Measurements from ENCODE around the gene TJP1.

DNA sequence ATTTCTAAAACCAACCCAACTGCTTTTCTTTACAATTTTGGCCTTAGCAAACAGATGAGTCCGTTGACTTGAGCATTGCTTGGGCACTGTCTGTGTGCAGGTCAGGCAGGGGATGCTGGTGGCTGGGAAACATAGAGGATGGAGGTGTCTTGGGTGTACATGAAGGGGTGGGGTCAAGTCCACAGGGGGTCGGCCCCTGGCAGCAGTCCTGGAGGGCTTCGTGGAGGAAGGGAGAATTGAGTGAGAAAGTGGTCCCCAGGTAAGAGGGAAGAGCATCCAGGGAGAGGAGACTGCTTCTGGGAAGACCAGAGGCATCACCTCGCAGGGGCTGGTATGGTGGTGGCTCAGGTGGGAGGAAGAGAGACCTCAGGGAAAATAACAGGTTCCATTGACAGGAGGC is 144.8 kb downstream of the TJP1 start:
- TF ChIP-seq SP1 (IDR thresholded peaks at IDR 0.05; ENCODE audit: low read depth, low read length): no peak
- TF ChIP-seq POLR2A (IDR thresholded peaks at IDR 0.05; ENCODE audit: control extremely low read depth in 1 of 2, low read depth in 2 of 2, low read length in 2 of 2): no peak
- TF ChIP-seq FOSL1 (IDR thresholded peaks at IDR 0.05; ENCODE audit: insufficient read depth, low read depth, low read length): no peak
- TF ChIP-seq JUN (IDR thresholded peaks at IDR 0.05; ENCODE audit: low read depth, low read length): no peak
- no peak for TF ChIP-seq POLR2AphosphoS5 (IDR thresholded peaks at IDR 0.05; ENCODE audit: low read depth, low read length)
- TF ChIP-seq CHD2 (IDR thresholded peaks at IDR 0.05; ENCODE audit: low read length): no peak
- no peak for TF ChIP-seq CTCF (IDR thresholded peaks at IDR 0.05; ENCODE audit: control extremely low read depth in 1 of 3, insufficient read depth in 1 of 3, low read depth in 1 of 3, low read length in 3 of 3)
- no peak for TF ChIP-seq HDAC6 (IDR thresholded peaks at IDR 0.05; ENCODE audit: low read depth, low read length)
- no peak for TF ChIP-seq EZH2 (IDR thresholded peaks at IDR 0.05; ENCODE audit: low read depth, low read length, severe bottlenecking)
- no peak for TF ChIP-seq CEBPB (IDR thresholded peaks at IDR 0.05; ENCODE audit: low read depth, low read length)
- no peak for TF ChIP-seq SRF (IDR thresholded peaks at IDR 0.05; ENCODE audit: low read depth, low read length)
